Activated CD8-positive, alpha-beta memory T cell treated with anti-CD3 and anti-CD28 coated beads, Interleukin-2, amount 50 U/mL, for 24 hours (primary cell): ENCODE results near the gene MMP26.

ENCODE experiments used
- DNase-seq: peaks from one replicate; pipeline ENCODE4 v3.0.0-alpha.2; 2020; ENCODE audit errors: extremely low read depth

The MMP26 gene

DNA sequence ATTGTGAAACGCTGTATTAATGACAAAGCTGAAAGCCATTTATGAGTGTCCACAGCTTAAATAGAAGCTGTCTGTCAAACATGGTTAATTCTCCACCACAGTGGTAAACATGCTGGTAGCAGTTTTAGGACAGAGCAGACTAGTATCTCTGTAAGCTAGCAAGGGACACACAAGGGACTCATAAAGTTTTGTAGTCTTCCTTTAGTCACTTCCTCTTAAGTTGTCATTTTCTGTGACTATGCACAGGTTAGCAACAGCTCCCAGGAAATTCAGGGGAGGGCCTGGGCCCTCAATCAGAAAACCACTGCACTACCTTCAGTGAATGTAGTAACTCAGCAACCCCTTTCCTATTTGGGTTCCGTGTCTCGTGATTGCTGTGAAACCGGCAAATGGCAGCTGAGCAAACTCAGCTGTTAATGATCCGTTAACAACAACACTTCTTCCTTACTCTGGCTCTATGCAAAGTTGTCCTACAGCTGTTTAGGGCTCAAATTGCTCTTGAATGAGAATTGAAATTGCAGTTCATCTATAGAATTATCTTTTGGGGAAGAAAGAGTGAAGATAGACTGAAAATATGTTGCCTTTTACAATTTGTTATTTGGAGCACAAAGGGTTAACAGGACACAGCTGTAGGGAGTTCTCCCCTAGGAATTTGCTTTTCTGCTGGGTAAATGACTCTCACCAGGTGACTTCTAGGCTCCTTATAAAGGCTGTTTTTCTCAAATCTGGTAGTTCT is at the start of gene MMP26:
Gene MMP26, plus strand, starts transcription at position 731 of the 736 bp plus-strand sequence.
- DNase-seq, result no peak

GRCh38 chr11:4658629-4659445 is 45.7 kb upstream of the MMP26 start:
- no peak for DNase-seq

DNA sequence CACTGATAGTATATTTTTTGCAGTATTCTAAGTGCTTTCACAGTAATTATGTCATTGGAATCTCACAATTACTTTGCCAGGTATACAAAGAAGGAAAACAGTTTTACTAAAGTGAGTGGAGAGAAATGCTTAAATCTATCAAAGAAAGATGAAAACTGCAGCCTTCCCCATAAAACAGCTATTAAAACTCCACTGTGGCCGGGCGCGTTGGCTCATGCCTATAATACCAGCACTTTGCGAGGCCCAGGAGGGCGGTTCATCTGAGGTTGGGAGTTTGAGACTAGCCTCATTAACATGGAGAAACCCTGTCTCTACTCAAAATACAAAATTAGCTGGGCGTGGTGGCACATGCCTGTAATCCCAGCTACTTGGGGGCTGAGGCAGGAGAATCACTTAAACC is 41.7 kb upstream of the MMP26 start:
- DNase-seq, result no peak

DNA sequence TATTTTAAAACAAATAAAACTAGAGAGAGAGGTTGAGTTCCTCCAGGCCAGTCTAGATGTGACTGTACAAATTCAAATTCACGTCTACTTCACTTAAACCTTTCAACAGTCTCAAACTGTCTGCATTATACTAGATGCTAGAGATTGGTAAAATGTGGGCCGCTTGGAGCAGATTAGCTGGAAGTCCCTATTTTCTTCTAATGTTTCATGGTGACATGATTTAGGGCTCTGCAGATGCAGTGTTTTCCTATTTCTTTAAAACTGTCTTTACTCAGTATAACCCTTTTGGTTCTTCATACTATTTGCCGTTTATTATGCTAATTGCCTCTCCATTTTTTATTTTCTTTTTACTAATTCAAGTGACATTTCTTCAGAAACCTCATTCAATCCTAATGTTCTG is 40.4 kb upstream of the MMP26 start:
- no peak for DNase-seq

- no peak for DNase-seq
Measured at GRCh38 chr11:4664786-4665185, 39.8 kb upstream of the MMP26 start.

- DNase-seq, result no peak
Measured at GRCh38 chr11:4665424-4665823, 39.2 kb upstream of the MMP26 start.

DNA sequence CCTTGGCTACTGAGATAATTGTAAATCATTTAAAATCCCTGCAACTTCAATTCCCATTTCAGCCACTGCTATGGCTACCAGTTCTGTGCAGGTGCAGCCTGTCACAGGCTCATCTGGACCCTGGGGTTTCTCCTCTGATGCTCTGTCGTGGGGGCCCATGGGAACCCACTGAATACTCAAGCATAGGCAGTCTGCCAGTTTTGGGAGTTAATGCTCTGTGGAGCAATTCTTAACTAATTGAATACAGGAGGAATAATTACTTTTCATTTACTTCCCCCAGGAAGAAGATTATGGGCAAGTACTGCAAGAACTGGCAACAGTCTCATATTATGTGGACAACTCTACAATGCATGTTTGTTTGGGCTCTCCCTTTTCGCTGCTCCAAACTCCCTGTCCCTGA is 32.8 kb upstream of the MMP26 start:
- DNase-seq, result no peak

GRCh38 chr11:4672470-4672869 is 32.1 kb upstream of the MMP26 start:
- DNase-seq, result no peak

DNA sequence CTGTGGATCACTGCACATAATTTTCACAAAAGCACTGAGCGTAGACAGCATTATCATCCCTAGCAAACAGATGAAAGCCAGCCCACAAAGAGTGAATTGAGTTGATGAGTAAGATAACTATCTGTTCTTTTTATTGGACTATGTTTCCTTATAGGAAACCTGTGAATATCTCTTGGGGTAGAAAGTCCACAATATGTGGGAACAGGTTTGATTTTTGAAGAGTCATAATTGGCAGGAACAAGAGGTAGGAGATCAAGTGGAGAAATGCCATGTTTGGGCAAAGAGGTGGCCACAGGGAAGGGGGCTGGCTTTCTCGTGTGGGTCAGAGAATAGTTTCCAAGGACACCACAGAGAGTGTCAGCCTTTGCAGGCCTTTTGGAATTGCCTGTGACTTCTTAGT is 30.8 kb upstream of the MMP26 start:
- no peak for DNase-seq

DNA sequence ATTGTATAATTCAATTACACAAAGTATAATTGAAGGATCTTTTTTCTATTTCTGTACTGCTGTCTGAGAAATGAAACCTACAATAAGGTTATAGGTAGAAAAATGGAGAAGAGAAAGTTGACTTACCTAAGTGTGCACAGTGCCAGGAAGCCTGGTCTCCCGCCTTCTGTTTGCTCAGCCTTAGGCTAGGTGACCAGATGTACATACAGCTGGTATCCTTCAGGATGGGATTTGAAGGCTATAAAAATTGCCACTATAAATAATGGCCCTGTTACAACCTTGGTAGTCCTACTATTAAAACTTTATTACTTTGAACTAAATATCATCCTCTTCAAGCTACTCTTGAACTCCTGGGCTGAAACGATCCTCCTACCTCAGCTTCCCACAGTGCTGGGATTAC is 26.6 kb upstream of the MMP26 start:
- no peak for DNase-seq

GRCh38 chr11:4680341-4680740 is 24.2 kb upstream of the MMP26 start:
- no peak for DNase-seq

GRCh38 chr11:4682623-4683419 is 21.8 kb upstream of the MMP26 start:
- DNase-seq, result no peak

- no peak for DNase-seq
Measured at GRCh38 chr11:4684631-4685285, 19.8 kb upstream of the MMP26 start.

DNA sequence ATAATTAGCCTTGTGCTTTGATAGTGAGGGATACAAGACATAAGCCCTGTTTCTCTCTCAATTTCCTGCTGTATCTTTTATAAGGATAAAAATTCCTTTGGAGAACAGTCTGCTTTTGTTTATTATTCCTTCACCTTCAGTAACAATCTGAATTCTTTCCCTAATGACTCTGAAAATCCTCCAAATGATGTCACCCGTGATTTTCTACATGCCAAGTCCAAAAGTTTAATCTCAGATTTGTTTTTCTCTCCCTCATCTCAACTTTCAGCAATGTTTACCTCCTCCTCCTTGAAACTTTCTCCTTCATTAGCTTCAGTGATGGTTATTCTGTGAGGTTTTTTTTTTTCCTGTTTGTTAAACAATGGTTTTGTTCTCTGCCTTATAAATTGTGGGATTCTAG is 9.1 kb upstream of the MMP26 start:
- no peak for DNase-seq

GRCh38 chr11:4697585-4697984 is 7.0 kb upstream of the MMP26 start, which contains the start of gene OR51E2:
OR51E2 (minus strand) TSS chr11:4697853; CDS start chr11:4682711, 15,142 bp downstream.
- no peak for DNase-seq

GRCh38 chr11:4699697-4700435 is 4.7 kb upstream of the MMP26 start:
- DNase-seq, result no peak

- DNase-seq, result no peak
Measured at GRCh38 chr11:4700436-4700820, 4.2 kb upstream of the MMP26 start.

DNA sequence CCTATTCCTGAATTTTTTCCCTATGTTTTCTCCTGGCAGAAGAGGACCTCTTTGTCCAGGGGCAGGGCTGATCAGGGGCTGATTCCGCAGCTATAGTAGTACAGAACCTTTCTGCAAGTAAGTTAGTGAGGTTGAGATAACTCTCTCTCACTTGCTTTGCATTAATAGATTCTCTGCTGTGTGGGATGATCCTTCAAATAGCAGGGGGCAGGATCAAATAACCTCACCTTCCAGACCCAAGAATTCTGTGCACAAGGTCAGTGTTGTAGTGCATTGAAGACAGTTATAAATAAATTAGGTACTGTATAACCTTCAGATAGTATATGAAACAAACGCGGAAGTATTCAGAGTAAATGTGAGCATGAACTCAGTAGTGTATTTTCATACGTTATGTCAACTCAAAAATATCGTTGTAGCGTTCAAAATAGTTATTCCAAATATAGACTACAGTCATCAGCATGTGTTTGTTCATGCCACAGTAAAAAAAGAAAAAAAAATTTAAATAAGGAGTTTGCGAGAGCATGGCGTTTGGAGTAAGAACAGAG is 278 bp downstream of the MMP26 start:
- no peak for DNase-seq

GRCh38 chr11:4713241-4713640 is 8.7 kb downstream of the MMP26 start:
- no peak for DNase-seq

GRCh38 chr11:4714300-4714699 is 9.7 kb downstream of the MMP26 start:
- DNase-seq, result no peak
